Measurements from ENCODE around the gene COX6B1.
"Not testable (repeated sequence)": the region's sequence is repeated elsewhere in the genome, so short reads cannot be mapped to it uniquely, and the experiment has no call there.

COX6B1 gene

GRCh38 chr19:35648017-35648961 lies at the start of gene COX6B1:
Gene COX6B1 (plus strand): TSS chr19:35648323. CDS start chr19:35651244, 2,921 bp downstream.
- TF ChIP-seq MAX (IDR thresholded peaks at IDR 0.05; ENCODE audit: low read depth, low read length) (no peak), CTCF (IDR thresholded peaks at IDR 0.05; ENCODE audit: low read depth, low read length) (no peak), POLR2A (IDR thresholded peaks at IDR 0.05; ENCODE audit: extremely low read depth, insufficient read length) (peak; percentile 91), MYC (IDR thresholded peaks at IDR 0.05; ENCODE audit: low read depth, low read length) (no peak; the same call in 1 of the 2 replicates)
- peak; percentile 94 for DNase-seq (ENCODE audit: low read depth)
- peak within 1 kb of the TSS; percentile 94 for H3K4me3 ChIP-seq (ENCODE audit: low read depth, low read length)

- TF ChIP-seq POLR2A (IDR thresholded peaks at IDR 0.05; ENCODE audit: extremely low read depth, insufficient read length) (no peak), MYC (IDR thresholded peaks at IDR 0.05; ENCODE audit: low read depth, low read length) (no peak), MAX (IDR thresholded peaks at IDR 0.05; ENCODE audit: low read depth, low read length) (no peak)
- no peak overlapping the region for H3K4me3 ChIP-seq (ENCODE audit: low read depth, low read length)
- DNase-seq (ENCODE audit: low read depth), result no peak
These were observed 46.2 kb upstream of the COX6B1 start for GRCh38 chr19:35601971-35602370.

GRCh38 chr19:35604436-35604835 lies 43.7 kb upstream of the COX6B1 start:
- DNase-seq (ENCODE audit: low read depth), result not testable (repeated sequence)

GRCh38 chr19:35607170-35607569 lies 41.0 kb upstream of the COX6B1 start:
- H3K4me3 ChIP-seq (ENCODE audit: low read depth, low read length); DNase-seq (ENCODE audit: low read depth): not testable (repeated sequence)

More at GRCh38 chr19:35604436-35604835, 43.7 kb upstream of the COX6B1 start:
- H3K4me3 ChIP-seq (ENCODE audit: low read depth, low read length), result not testable (repeated sequence)

- H3K4me3 ChIP-seq (ENCODE audit: low read depth, low read length), result no peak overlapping the region
- TF ChIP-seq POLR2A (IDR thresholded peaks at IDR 0.05; ENCODE audit: extremely low read depth, insufficient read length) (no peak), CTCF (IDR thresholded peaks at IDR 0.05; ENCODE audit: low read depth, low read length) (no peak), MAX (IDR thresholded peaks at IDR 0.05; ENCODE audit: low read depth, low read length) (no peak), MYC (IDR thresholded peaks at IDR 0.05; ENCODE audit: low read depth, low read length) (no peak)
- DNase-seq (ENCODE audit: low read depth), result no peak
These were observed 40.5 kb upstream of the COX6B1 start for GRCh38 chr19:35607661-35608060.

GRCh38 chr19:35608251-35608650 lies 39.9 kb upstream of the COX6B1 start:
- H3K4me3 ChIP-seq (ENCODE audit: low read depth, low read length), result no peak overlapping the region
- peak; percentile 16 for DNase-seq (ENCODE audit: low read depth)
- no peak for TF ChIP-seq POLR2A (IDR thresholded peaks at IDR 0.05; ENCODE audit: extremely low read depth, insufficient read length)
- no peak for TF ChIP-seq CTCF (IDR thresholded peaks at IDR 0.05; ENCODE audit: low read depth, low read length)
- no peak for TF ChIP-seq MAX (IDR thresholded peaks at IDR 0.05; ENCODE audit: low read depth, low read length)
- no peak for TF ChIP-seq MYC (IDR thresholded peaks at IDR 0.05; ENCODE audit: low read depth, low read length)

- no peak overlapping the region for H3K4me3 ChIP-seq (ENCODE audit: low read depth, low read length)
- TF ChIP-seq MAX (IDR thresholded peaks at IDR 0.05; ENCODE audit: low read depth, low read length) (no peak), MYC (IDR thresholded peaks at IDR 0.05; ENCODE audit: low read depth, low read length) (no peak)
- no peak for DNase-seq (ENCODE audit: low read depth)
These were observed 38.2 kb upstream of the COX6B1 start for GRCh38 chr19:35609851-35610353.

Data from NB4 (cell line).